SU-DHL-6 (cell line): ENCODE measurements around the gene BCL2L1.
"Not testable (repeated sequence)": the region's sequence is repeated elsewhere in the genome, so short reads cannot be mapped to it uniquely, and the experiment has no call there.

Experiments
- CTCF ChIP-seq: fragments of 200-600 bp; sonication (generic); IDR thresholded peaks from one replicate; pipeline ENCODE4 v1.5.1; 2017; ENCODE audit warnings: antibody characterized with exemption, mild to moderate bottlenecking, low read length, moderate library complexity; ENCODE audit not compliant: insufficient read depth, poor library complexity, severe bottlenecking
- EZH2phosphoT487 ChIP-seq: fragments of 200-600 bp; sonication (generic), shearing (Covaris generic); conservative IDR thresholded peaks from 2 replicates; pipeline ENCODE4 v1.6.1; 2018; ENCODE audit warnings: mild to moderate bottlenecking, antibody characterized with exemption, low read length, moderate library complexity, mixed read lengths

- TF ChIP-seq CTCF, EZH2phosphoT487: not testable (repeated sequence)
These were observed 94.6 kb downstream of the BCL2L1 start for GRCh38 chr20:31628057-31628456.
